22Rv1 (cell line): ENCODE data around the gene MPV17.
"Not testable (repeated sequence)": the region's sequence is repeated elsewhere in the genome, so short reads cannot be mapped to it uniquely, and the experiment has no call there.

Experiments used
- H3K27ac ChIP-seq: fragments of 450-650 bp; 2 replicates; pipeline ENCODE4 v1.5.1; 2017
- ZFX ChIP-seq: fragments of 450-650 bp; IDR thresholded peaks from 2 replicates; pipeline ENCODE4 v1.6.1; 2017; ENCODE audit warnings: antibody characterized with exemption, borderline replicate concordance
- TF ChIP-seq, protein P1 (sequence below): fragments of 450-650 bp; IDR thresholded peaks from 2 replicates; pipeline ENCODE4 v1.5.1; 2017; ENCODE audit warnings: mild to moderate bottlenecking

MPV17 gene

DNA sequence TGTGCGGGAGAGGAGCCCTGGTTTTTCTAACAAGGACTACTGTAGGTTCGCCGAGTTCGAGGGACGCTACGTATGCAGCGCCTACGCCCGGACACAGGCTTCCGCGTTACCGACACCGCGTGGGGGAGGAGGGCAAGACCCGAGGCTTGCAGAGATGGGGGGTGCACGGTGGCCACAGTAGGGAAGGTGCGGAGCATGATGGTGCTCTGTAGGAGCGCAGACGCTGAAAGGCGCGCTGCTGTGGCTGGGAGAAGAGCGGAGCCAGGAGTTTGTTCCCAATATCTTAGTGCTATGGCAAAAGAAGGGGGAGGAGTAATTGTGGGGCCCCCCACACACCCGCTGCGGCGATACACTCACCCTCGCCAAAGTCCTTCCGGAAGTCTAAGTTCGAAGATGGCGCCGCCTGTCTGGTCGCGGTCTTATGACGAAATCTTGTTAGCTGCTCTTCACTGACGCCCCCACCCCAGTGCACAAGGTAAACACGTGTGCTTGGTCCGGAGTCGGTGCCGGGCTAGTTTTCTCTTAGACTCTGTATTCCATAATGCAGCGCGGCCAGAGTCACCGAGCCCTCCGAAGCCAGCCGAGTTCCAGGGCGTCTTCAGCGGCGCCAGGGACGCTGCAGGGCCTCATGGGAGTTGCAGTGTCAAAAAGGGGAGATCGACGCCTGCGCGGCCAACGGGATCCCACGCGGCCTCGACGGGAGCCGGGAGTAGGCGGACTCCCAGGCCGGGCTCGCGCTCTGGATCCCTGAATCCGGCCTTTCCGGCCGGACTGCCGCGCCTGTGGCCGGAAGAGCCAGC, 33.7 kb upstream of the MPV17 start, which contains the start of gene GTF3C2:
TSS of gene GTF3C2 (minus strand) at position 383 of the 800 bp plus-strand sequence. CDS start 13,210 bp downstream, outside the sequence.
- peak within 1 kb of the TSS; percentile 98 for H3K27ac ChIP-seq
- no peak for TF ChIP-seq ZFX
- TF ChIP-seq, protein P1, sequence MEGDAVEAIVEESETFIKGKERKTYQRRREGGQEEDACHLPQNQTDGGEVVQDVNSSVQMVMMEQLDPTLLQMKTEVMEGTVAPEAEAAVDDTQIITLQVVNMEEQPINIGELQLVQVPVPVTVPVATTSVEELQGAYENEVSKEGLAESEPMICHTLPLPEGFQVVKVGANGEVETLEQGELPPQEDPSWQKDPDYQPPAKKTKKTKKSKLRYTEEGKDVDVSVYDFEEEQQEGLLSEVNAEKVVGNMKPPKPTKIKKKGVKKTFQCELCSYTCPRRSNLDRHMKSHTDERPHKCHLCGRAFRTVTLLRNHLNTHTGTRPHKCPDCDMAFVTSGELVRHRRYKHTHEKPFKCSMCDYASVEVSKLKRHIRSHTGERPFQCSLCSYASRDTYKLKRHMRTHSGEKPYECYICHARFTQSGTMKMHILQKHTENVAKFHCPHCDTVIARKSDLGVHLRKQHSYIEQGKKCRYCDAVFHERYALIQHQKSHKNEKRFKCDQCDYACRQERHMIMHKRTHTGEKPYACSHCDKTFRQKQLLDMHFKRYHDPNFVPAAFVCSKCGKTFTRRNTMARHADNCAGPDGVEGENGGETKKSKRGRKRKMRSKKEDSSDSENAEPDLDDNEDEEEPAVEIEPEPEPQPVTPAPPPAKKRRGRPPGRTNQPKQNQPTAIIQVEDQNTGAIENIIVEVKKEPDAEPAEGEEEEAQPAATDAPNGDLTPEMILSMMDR: no peak

DNA sequence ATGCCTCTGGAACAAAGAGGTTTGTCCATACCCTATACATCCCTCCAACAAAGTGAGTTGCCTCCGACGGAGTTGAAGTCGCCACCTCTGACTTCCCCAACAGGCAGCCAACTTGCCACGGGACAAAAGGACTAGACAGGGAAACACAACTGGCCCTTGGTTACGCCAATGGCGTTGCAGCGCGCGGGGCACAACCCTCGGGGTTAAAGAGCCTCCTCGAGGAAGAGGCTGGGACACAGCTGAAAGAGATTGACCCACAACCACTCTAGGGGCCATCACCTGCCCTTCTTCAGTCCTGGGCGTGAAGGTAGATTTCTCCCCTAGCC, 33.1 kb upstream of the MPV17 start:
- TF ChIP-seq, protein P1: no peak
- no peak for TF ChIP-seq ZFX
- H3K27ac ChIP-seq: peak overlapping the region; percentile 98

DNA sequence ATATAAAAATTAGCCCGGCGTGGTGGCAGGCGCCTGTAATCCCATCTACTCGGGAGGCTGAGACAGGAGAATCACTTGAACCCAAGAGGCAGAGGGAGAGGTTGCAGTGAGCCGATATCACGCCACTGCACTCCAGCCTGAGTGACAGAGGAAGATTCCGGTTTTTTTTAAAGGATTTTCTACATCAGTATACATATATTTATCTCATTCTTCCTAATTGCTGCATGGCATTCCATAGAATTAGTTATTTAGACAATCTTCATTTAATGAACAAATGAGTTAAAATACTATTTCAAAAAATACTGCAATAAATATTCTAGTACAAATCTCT, 31.7 kb upstream of the MPV17 start:
- TF ChIP-seq, protein P1: no peak
- TF ChIP-seq ZFX: no peak
- H3K27ac ChIP-seq: no peak overlapping the region

DNA sequence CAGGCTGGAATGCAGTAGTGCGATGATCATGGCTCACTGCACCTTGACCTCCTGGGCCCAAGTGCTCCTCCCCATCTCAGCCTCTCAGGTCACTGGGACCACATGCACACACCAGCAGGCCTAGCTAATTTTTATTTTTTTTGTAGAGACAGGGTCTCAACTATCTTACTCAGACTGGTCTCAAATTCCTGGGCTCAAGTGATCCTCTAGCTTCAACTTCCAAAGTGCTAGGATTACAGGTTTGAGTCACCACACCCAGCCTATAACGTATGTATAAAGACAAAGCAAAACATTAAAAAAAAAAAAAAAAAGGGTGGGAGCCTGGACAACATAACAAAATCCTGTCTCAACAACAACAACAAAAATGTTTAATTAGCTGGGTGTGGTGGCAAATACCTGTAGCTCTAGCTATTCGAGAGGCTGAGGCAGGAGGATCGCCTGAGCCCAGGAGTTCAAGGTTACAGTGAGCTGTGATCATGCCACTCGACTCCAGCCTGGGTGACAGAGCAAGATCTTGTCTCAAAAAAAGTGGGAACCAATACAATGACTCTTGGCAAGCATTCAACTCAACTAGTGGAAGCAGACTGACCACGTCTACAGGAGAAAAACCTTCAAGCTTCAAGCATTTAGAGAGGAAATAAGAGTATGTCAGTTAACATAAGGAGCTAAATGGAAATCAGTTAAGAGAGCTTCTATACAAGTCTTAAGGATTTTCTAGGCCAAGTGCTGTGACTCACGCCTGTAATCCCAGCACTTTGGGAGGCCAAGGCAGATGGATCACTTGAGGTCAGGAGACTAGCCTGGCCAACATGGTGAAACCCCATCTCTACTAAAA, 31.1 kb upstream of the MPV17 start:
- TF ChIP-seq, protein P1: no peak
- no peak for TF ChIP-seq ZFX
- H3K27ac ChIP-seq: no peak overlapping the region

DNA sequence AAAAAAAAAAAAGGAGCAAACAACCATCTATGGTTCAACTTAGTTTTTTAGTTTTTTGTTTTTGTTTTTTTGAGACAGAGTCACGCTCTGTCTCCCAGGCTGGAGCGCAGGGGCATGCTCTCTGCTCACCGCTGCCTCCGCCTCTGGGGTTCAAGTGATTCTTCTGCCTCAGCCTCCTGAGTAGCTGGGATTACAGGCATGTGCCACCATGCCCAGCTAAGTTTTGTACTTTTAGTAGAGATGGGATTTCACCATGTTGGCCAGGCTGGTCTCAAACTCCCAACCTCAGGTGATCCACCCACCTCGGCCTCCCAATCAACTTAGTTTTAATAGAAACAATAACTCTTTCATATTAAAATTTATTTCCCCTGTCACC, 30.5 kb upstream of the MPV17 start:
- not testable (repeated sequence) for H3K27ac ChIP-seq

DNA sequence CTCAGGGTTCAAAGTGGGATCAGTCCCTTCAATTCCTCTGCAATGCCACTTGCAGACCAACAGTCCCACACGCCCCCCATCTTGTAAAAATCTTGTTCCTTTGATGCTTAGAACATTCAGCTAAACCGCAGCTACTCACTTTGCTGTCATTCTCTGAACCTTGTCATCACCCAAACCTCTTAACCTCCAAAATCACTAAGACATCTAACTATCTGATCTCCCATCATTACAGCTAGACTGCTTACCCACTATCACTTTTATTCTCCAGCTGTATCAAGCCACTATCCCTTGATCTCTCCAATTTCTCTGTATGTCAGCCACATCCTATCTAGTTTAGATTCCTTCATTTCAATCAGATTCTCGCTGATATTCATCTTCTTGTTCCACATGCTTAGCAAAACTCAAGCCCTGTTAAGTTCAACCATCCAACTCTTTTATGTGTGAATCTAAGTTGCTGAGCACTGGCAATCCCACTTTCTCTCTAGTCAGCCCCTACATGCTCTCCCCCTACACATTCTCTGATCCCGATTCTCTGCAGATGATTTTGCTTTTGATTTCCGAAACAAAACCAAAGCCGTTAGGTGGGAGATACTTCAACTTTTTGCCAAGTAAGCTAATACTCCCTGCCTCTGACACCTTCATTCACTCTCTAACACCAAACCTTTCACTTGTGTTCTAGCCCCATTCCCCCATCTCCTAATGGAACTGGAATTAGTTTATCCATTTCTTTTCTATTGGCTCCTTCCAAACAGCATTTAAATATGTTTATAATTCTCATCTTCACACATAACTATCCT, 29.1 kb upstream of the MPV17 start:
- TF ChIP-seq ZFX: no peak
- TF ChIP-seq, protein P1: no peak
- H3K27ac ChIP-seq: no peak overlapping the region

DNA sequence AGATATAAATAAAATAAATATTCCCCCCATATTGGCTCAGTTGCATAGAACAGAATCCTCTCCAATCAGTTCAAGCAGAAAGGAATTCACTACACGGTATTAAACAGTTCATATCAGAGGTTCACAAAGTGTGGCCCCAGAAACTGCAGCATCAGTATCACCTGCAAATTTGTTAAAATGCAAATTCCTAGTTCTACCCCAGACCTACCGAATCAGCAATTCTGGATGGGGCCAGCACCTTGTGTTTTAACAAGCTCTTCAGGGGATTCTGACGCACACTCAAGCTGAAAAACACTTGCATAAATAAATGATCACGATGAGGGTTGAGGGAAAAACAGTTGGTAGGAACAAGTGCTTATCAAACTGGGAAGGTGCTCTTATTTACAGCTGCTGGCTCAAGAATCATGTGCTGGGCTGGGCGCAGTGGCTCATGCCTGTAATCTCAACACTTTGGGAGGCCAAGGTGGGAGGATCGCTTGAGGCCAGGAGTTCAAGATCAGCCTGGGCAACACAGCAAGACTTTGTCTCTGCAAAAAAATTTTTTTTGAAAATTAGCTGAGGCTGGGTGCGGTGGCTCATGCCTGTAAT, 27.3 kb upstream of the MPV17 start:
- no peak for TF ChIP-seq ZFX
- TF ChIP-seq, protein P1: no peak
- H3K27ac ChIP-seq: no peak overlapping the region
